Cerebellar nuclear complex (tissue), 1 donor: Measurements from ENCODE around the gene CCDC158.

Experiments used
- DNase-seq, 2 experiments: peaks; one replicate each; lab custom pipeline; 2025; lab: John Stamatoyannopoulos, UW

CCDC158 gene

GRCh38 chr4:76279462-76279861, 141.5 kb downstream of the CCDC158 start:
- no peak for DNase-seq

DNA sequence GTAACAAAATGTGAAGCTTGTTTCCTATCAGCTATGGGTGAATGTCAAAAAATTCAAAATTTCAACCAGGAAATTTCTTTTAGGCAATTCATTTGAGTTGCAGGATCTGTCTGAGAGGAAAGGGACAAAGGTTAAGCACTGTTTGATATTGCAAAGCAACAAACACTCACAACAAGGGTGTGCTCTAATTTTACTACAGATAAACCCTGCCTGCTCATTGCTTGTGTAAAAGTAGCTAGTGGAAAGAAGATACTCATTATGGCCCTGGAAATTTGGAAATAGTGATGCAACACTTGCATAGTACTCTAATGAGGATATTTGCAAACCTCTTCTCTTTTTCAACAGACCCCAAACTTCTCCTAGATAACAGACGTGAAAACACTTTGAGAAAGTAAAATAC, 142.4 kb downstream of the CCDC158 start:
- no peak for DNase-seq

DNA sequence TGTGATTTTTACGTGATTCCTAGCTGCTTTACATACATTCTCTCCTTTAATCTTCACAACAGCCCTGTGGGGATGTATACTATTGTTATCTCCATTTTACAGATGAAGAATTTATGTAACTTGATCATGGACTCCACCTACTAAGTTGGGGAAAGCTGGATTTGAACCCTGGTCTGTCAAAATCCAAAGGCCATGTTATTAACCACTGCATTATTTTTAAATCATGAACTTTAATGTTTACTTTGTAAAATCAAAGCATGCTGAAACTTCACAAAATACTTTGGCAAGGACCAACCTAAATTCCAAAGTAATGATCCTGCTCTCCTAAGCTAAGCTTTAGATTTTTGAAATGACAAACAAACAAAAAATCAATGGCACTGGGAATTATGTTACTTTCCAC, 143.3 kb downstream of the CCDC158 start:
- DNase-seq, result no peak

DNA sequence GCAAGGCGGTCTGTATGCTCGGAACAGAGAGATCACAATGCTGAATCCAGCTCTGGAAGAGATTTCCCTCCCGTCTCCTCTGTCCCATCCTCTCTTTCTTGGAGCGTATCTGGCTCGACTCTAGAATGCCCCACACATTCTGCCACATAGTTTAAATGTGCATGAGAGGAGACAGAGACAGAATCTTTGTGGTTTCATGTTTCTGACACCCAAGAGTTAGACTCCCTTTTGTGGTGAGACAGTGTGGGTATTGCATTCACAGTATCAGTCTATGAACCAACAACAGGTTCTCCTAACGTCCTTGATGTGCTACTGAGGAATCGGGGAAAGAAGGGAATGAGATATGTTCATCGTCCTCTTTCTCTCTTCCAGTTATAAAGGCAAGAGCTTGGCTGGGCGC, 144.1 kb downstream of the CCDC158 start:
- DNase-seq, result no peak

DNA sequence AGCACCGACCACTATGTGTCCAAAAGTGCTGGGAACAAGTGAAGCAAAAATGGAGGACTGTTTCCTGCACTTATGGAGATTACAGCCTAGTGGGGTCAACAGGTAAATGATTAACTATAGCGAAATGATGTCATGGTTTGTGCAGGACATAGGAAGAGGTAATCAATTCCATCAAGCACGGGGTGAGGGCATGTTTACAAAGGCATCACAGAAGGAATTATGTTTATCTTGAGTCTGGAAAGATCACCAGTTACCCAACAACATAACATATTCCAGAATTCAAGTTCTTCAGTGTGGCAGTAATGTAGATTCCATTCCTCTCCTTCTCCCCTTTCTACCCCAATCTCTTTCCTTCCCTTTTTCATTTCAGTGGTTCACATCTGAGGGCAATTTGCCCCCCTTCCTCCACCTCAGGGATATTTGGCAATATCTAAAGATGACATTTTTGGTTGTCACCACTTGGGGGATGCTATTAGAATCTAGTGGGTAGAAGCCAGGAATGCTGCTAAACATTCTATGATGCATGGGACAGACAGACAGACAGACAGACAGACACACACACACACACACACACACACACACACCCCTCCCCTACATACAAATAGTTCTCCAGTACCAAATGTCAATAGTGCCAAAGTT, 145.3 kb downstream of the CCDC158 start:
- no peak for DNase-seq

DNA sequence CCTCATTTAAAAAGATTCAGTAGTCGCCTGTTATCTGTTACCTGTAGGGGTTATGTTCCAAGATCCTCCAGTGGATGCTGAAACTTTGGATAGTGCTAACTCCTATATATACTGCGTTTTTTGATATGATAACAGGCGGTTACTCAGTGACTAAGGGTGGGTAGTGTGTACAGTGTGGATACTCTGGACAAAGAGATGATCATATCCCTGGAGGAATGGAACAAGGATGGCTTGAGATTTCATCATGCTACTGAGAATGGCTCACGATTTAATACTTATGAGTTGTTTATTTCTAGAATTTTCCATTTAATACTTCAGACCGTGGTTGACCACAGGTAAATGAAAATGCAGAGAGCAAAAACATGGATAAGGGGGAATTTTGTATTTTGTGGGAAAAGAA, 147.9 kb downstream of the CCDC158 start:
- no peak for DNase-seq

DNA sequence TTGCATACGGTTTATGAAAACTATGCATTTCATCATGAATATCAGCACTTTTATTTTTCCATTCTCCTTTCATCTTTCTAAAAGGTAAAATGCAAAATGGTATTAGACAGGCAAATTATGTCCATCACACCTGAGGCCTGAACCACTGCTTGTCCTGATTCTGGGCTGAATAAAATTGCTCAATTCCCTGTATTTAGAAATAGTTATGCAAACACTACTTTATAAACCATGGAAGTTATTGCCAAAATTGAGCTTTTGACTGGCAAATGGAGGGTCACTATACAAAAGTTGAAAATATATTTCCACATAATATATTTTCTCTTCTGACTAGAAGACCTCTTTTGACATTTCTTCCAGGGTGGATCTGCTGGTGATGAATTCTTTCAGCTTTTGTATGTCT, 148.4 kb downstream of the CCDC158 start:
- no peak for DNase-seq

- no peak for DNase-seq
Measured at GRCh38 chr4:76272073-76272472, 148.9 kb downstream of the CCDC158 start.

DNA sequence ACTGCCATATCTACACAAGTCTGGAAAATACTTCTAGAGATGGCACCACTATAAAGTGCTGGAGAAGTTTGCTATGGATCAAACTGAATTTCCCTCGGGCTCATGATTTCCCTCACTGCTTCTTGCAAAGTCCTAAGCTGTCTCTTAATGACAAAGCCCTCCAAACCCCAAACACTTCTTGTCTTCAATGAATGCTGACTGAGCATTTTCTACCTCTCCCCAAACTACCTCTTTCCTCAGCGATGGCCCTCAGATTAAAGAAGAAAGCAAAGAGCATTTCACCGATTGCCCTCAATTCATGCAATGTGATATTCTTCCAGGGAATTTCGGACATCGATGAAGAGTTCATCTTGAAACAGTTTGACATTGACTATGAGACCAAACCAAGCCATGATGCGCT, 149.7 kb downstream of the CCDC158 start:
- no peak for DNase-seq

DNA sequence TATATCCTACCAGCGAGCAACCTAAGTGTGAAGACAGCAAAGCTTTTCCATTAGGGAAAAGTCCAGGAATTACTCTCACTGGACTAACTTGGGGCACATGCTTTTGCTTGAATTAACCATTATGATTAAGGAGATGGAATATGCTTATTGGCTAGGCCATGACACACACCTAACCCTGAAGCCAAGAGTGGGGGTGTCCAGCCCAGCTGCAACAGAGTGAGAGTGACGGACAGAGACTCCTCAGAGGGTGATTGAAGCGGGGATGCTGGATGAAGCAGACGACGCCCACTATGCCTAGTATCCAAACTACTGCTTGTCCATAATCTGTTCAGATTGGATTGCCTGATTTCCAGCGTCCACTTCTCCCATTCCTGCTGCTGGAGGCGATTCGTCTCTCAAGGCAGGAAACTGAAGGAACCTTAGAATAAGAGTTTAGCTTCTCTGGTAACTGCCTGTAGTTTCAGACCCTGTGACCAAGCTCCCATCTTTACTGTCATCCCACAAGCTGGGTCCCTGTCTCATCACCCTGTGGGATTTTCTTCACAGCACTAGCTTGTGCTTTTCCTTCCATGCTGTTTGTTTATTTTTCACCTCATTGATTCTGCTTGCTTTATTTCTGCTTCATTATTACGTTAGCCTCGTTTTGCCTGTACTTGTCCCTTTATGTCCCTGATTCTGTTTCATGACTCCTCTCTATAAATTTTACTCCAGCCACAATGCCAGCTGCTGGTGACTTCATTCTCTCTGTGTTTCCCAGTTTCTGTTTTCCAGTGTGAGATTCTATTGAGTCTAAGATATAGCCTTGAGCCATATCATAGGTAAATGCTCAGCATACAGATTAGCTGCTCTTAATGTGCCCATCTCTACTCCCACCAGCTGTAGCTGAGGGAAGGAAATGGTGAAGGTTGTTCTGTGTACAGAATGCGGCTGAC, 150.4 kb downstream of the CCDC158 start:
- no peak for DNase-seq

DNA sequence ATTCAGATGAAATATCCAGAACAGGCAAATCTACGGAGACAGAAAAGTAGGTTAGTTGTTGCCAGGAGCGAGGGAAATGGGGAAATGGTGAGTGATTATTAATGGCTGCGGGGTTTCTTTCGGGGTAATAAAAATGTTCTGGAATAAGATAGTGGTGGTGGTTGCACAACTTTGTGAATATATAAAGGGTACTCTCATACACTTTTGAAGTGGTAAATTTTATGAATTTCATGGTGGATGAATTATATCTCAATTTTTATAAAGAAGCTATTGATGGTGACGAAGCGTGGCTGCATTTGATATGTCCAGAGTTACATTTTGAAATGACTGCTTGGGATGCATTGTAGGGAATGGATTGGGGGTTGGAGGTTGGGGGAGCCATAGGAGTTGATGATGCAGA, 153.1 kb downstream of the CCDC158 start:
- no peak for DNase-seq

DNA sequence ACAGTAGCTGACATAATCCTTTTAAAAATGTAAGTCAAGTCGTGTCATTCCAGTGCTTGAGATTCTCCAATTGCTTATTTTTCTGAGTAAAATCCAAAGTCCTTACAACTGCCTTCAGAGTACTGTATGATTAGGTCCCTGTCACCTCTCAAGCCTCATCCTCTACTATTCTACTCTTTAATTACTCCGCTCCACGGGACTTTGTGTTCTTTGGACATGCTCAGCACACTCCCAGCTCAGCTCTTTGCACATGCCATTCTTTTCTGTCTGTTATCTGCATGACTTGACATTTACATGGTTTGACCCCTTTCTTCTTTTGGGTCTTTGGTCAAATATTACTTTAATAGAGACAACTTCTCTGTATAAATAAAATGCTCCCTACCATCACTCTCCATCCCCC, 154.3 kb downstream of the CCDC158 start:
- DNase-seq, result no peak

DNA sequence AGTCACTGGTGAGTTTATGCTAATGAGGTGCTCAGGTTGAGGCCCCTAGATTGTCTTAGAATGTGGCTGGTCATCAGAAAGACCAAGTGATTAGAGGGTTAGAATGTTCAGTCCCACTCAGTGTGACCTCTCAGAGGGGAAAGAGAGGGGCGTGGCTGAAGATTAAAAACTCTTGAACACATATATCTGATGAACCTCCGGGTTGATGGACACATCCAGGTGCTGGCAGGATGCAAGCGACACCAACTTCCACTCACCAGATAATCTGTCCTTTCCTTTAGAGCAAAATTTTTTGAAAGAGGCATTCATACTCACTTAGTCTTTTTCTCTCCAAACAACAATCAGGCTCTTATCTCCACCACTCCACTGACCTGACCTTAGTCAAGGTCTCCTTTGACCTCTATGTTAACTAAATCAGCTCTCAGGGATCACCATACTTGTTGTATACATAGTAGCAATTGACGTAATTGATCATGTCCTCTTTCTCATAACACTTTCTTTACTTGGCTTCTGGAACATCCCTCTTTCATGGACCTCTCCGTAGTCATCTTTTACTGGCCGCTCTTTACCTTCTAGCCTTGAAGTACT, 155.2 kb downstream of the CCDC158 start:
- no peak for DNase-seq
